ENCODE results near the gene ERICH4.
"Not testable (repeated sequence)": the region's sequence is repeated elsewhere in the genome, so short reads cannot be mapped to it uniquely, and the experiment has no call there.

Gene ERICH4

DNA sequence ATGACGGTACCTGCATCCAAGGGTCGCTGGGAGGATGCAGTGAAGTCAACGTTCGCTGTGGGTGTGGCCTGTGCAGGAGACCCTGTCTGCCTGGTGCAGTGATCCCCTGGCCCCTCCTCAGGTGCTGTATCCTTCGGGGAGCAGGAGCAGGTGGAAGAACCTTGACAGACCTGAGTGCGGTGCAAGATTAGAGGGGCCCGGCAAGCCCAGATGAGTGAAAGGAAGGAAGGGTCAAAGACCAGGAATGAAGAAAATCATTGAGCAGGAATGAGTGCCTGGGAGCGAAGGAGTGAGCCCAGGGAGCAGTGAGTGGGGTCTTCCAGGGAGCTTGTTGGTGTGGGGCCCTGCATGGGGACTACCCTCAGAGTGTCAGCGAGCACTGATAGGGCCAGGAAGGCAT, 28.5 kb upstream of the ERICH4 start:
- DNase-seq (ENCODE audit: low spot score), result no peak

DNA sequence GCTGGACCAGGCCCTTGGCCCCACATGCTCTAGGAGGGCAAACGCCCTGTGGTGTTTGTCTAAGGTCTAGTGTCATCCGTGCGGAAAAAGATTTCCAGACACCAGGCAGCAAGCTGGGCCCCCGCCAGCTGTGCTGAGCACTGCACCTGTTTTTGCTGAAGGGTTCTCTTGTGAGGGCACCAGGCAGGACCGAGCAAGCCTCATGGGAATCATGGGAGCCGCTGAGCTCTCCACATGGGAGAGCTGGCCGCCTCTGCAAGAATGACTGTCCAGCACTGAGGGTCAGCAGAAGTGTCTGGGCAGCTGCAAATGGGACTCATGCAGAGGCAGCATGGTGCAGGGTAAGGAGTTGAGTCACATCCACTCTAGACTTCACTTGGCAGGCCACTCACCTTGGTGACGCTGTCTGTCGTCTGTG, 27.8 kb upstream of the ERICH4 start:
- DNase-seq (ENCODE audit: low spot score), result no peak

DNA sequence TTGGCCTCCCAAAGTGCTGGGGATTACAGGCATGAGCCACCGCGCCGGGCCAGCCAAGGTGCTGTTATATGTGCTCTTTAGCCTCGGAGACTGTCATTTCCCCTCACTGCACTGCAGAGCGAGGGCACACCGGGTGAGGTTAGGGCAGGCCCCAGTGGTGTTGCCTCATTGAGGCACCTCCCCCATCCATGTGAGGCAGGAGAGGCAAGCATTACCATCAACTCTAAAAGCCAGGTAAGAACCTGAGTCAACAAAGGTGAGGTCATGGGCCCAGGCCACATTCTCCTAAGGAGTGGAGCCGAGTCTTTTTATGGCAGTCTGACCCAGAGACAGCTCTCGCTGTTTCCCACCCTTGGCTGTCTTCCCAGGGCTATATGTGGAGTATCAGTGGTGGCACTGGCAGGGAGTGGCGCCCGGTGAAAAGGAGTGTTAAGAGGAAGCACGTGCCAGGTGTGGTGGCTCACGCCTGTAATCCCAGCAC, 26.7 kb upstream of the ERICH4 start:
- DNase-seq (ENCODE audit: low spot score), result no peak

DNA sequence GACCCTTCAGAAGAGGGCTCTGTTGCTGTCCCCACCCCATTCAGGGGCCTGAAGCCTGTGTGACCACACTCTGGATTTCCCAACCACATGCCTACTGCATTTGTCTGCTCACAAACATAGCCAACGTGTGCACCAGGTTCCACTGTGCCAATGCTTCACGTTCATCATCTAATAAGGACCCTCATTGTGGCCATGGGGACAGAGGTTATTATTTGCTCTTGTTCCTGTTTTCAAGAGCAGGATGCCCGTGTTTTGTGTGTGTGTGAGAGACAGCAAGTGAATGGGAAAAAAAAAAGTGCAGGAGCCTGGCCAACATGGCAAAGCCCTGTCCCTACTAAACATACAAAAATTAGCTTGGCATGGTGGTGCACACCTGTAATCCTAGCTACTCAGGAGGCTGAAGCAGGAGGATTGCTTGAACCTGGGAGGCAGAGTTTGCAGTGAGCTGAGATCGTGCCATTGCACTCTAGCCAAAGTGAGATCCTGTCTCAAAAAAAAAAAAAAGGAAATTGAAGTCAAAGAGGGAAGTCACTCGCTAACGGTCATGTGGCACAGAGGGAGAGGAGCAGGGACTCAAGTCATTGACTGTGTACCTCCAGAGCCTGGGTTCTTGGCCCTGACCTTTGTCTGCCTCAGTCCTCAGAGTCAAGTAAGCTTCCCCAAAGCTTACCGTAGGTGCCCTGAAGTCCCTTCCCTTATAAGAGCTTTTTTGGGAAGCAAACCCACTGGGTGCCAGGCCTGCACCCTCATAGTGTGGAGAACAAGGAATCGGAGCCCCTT, 22.7 kb upstream of the ERICH4 start:
- DNase-seq (ENCODE audit: low spot score), result no peak

DNA sequence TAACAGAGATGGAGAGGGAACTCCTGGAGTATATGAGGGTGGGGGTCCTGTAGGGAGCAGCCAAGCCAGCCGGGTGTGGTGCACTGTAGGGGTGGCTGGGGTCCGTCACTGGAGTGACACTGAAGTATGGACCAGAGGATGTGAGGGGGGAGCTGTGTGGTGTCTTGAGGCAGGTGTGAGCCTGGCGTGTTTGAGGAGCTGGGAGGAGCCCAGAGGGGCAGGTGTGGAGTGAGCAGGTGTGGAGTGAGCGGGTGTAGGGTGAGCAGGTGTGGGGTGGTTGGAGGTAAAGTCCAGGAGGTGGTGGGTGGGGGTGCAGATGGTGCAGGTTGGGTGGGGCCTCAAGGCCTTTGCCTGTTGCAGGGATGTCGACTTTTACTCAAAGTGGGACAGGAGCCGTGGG, 21.6 kb upstream of the ERICH4 start:
- no peak for DNase-seq (ENCODE audit: low spot score)

DNA sequence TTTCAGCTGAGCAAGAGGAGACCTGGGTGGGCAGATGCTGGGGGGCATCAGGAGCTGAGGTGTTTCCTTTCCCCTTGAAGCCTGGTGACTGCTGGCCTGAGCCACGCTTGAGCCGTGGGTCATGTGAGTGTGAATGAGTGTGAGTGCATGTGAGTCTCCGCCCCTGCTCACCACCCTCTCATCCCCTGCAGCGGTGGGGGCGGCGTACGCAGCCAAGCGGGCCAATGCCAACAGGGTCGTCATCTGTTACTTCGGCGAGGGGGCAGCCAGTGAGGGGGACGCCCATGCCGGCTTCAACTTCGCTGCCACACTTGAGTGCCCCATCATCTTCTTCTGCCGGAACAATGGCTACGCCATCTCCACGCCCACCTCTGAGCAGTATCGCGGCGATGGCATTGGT, 21.0 kb upstream of the ERICH4 start:
- DNase-seq (ENCODE audit: low spot score), result no peak

DNA sequence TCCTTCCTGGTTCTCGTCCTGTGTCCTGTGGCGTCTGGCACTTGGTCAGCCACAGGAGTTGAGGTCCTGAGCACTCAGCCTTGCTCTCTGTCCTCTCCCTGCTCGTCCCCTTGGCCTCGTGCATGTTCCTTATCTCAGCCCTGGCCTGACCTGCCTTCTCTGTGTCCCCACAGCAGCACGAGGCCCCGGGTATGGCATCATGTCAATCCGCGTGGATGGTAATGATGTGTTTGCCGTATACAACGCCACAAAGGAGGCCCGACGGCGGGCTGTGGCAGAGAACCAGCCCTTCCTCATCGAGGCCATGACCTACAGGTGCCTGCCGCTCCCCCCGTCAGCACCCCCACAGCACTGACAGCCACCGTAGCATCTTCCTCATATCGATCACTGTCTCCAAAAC, 20.5 kb upstream of the ERICH4 start:
- DNase-seq (ENCODE audit: low spot score), result no peak

DNA sequence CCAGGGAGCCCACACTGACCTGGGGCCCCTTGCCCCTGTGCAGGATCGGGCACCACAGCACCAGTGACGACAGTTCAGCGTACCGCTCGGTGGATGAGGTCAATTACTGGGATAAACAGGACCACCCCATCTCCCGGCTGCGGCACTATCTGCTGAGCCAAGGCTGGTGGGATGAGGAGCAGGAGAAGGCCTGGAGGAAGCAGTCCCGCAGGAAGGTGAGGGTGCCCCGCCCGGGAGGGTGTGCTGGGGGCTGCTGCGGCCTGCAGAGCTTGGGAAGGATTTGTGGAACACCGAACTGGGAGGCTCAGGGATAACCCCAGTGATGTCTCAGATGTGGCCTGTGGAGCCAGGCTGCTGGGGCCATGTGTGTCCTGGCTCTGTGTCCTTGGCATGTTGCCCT, 20.0 kb upstream of the ERICH4 start:
- DNase-seq (ENCODE audit: low spot score), result no peak

DNA sequence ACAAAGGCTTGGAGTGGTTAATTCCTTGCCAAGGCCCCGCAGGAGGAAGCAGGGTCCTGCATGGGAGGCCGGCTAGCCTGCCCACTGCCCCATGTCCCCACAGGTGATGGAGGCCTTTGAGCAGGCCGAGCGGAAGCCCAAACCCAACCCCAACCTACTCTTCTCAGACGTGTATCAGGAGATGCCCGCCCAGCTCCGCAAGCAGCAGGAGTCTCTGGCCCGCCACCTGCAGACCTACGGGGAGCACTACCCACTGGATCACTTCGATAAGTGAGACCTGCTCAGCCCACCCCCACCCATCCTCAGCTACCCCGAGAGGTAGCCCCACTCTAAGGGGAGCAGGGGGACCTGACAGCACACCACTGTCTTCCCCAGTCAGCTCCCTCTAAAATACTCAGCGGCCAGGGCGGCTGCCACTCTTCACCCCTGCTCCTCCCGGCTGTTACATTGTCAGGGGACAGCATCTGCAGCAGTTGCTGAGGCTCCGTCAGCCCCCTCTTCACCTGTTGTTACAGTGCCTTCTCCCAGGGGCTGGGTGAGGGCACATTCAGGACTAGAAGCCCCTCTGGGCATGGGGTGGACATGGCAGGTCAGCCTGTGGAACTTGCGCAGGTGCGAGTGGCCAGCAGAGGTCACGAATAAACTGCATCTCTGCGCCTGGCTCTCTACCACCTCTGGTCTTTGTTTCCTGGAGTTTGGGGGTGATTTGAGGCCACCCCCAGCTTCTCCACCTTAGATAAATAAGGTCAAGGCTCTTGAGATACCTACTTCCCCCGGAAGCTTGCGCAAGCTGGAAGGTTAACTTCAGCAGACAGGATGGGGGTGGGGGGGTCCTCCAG, 18.4 kb upstream of the ERICH4 start:
- DNase-seq (ENCODE audit: low spot score), result no peak

DNA sequence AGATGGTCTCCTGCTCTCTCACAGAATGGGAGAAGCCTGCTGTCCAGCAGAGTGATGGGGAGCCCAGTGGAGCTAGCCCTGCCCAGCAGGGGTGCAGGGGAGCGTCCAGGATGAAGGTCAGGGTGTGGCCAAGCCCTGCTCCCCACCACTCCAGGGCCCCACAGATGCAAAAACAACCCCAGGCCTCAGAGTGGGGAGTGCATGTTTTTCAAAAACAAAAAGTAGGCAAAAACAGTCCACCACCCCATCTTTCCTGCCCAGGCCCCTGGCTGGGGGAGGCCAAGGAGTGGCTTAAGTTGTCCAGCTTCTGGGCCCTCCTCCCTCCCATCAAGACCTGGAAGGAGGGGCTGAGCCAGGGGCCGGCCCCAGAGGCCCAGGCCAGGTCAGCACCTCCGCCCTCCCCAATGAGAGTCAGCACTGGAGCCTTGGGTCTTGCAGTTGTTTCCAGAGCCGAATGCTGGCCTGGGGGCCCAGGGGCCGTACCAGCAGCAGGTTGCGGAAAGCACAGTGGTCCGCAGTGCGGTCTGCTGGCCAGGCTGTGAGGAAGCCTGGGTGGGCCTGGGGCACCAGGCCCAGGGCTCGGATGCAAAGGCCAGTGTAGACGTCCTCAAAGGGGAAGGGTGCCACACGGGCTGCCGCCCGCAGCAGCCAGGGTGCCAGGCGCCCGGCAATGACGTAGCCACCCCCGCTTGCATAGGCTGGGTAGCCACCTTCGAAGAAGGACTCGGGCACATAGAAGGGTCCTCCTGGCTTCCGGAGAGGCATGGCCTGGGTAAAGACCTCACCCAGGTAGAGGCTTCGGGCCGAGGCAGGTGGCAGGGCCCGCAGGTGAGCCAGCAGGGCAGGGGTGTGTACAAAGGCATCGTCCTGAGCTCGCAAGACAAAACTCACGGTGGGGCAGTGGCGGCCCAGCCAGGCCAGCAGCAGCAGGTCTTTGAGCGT, 17.5 kb upstream of the ERICH4 start:
- DNase-seq (ENCODE audit: low spot score), result no peak

DNA sequence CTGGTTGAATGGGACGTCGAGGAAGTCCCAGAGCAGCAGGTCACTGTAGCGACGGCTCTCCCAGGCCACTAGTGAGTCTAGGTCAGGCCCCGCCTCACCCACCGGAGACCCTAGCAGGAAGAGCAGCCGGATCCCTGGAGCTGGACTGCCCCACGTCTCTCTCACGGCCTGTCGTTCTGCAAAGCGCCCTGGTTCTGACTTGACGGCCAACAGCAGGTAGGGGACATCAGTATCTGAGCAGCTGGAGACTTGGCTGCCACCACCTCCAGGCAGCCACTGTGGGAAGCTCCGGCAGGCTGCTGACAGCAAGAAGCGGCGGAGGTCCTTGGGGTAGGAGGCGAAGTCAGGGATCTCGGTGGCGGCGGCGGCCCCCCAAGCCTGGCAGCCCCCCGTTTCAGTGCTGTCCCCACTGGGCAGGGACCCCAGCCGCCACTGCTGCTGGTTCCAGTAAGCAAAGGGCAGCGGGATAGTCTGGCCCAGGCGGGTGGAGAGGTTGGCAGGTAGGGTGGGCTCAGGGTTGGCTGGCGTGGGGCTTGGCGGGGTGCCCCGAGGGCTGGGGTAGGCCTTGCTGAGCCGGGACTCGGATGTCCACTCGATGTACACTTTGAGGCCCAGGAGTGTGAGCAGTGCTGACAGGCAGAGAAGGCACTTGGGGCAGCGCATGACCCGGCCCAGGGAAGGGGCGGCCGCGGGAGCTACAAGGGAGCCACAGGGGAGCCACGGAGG, 16.7 kb upstream of the ERICH4 start:
- no peak for DNase-seq (ENCODE audit: low spot score)

DNA sequence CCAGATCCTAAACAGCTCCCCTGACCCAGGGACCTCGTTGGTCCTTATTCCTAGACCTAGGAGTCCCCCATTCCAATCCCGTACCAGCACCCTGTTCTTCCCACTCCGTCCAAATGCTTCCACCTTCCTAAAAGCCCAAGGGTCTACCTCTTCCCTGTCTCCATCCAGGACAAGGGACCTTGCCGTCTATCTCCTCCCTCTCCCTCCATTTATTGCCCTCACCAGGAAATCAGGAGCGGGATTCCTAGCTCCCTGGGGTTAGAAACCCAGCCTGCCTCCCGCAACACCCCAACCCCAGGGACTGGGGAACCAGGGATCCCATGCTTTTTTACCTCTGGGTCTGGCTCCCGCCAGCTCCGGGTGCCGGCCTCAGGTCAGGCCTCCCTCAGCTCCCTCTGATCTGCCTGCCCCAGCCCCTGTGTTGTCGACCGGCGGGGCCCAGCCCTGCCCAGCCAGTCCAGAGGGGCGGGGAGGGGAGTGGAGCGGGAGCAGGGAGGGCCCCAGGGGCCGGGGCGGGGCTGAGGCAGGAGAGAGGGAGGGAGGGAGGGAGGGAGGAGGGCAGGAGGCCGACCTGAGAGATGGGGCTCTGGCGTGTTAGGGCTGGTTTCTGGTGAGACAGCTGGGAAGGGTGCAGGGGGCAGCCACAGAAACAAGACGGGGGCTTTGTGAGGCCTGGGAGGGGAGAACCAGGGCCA, 15.9 kb upstream of the ERICH4 start, which contains the start of gene B3GNT8:
B3GNT8 (minus strand) TSS at position 423 of the 695 bp plus-strand sequence. CDS start 596 bp downstream, outside the sequence.
- no peak for DNase-seq (ENCODE audit: low spot score)

DNA sequence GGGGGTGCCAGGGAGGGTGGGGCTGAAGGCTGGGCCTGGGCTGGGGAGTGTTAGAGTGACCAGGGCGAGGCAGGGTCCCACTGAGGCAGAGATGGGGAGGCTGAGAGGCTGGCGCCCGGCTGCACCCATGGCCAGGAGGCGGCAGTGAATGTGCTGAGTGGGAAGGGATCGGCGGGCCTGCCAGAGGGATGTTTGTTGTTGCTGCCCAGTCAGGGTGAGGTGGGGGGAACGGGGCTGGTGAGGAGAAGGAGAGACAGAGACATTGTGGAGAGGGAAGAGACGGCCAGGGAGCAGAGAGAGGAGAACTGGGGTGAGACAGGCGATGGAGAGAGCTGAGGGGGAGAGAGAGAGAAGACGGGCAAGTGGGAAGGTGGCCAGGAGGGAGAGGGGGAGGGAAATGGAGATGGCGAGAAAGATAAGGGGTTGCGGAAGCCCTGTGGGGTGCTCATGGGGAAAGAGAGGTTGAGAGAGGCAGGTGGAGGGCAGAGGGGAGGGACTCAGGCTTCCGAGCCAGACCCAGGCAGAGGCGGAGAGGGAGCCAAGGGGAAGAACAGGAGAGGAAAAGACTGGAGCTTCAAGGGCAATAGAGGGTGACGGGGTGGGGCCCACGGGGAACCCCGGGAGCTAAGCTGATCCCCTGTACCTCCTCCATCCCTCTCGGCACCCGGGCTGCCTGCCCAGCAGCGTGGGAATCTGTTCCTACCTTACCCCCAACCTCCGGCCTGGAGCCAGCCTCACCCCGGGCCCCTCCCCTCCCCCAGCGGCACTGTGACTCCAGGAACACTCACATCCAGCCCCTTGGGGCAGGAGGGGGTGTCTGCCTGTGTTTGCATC, 15.1 kb upstream of the ERICH4 start:
- DNase-seq (ENCODE audit: low spot score), result no peak

DNA sequence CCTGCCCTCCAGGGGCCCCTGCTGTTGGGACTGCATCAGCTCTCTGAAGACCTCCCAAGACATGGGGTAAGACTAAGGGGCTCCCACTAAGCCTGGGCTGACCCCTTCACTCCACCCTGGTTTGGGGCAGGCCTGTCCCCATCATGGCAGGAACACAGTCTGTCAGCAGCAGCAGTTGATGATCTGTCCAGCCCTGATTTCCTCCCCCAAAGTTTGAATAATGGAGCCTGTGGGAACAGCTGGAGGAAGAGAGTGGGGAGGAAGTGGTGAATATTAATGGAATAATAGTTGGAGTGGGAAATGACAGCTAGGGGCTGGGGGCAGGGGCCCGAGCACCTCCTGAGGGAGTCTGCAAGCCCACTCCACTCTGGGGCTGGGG, 14.5 kb upstream of the ERICH4 start:
- DNase-seq (ENCODE audit: low spot score), result no peak

DNA sequence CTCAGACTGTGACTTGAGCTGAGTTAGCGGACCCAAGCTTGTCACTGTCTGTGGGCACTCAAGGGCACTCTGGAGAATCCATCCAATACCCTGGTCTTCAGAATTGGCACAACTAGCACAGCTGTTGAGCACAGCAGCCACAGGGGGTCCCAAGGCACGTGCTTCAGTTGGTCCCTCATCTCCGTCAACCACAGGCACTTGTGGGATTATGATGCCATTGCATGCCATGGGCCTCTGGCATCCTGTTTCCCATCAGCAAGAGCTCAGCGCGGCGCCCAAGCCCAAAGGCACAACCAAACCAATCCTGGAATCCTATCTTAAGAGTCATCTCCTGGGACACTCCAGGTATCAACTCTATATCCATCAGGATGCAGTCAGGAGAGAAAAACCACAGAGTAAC, 12.0 kb upstream of the ERICH4 start:
- DNase-seq (ENCODE audit: low spot score), result no peak

DNA sequence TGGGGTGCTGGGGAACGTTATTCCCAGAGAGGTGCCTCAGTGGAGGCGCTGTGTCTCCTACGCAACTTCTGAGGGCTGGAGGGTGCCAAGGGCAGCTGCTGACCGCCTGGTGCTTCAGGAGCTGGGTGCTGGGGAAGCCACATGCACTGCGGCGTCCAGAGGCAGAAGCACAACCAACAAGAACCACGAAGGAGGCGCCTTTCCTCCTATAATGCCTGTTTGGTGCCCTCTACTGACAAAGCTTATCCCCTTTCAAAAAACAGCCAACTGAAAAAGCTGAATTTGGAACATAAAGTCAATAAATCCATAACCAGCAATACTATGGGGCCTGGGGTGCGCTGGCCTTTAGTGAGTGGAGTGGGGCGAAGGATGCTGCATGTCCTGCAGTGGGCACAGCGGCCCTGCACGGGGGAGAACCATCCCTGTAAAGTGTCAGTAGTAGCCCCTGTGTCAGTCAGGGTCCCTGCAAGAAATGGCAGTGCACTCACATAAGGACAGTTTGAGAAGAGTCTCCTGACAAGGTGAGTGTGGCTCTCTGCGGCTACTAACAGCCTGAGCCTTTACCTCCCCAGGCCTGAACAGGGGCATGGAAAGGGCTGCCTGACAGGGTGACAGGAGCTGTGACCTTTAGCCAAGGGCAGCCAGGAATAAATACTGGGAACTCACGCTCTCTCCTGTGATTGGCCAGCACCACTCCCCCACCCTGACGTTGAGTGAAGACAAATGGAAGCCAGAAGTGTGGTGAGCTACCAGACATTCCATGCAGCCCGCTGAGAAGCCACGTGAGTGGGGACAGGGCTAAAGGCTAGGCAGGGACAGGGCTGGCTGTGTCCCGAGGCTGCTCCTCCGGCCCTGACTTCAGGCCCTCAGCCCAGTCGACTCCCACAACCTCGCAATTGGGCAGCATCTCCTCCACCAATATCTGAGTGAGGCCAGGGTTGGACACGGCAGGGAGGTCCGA, 11.2 kb upstream of the ERICH4 start:
- no peak for DNase-seq (ENCODE audit: low spot score)

DNA sequence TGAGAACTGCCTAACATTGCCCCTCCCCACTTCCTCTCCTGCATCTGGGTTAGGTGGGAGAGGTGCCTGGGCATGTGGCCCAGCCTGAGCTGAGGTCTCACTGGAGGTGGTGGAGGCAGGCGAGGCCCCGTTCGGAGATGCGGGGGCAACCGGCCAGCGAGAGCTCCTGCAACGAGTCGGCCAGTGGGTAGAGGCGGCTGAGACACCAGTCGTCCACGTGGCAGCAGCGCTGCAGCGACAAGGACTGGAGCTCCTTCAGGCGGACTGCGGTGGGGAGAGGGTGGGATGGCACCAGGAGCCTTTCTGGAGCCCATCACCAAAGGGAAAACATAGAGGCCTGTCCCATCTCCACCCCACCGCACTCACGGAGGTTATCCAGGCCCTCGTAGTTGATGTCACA, 9.8 kb upstream of the ERICH4 start:
- DNase-seq (ENCODE audit: low spot score), result no peak

DNA sequence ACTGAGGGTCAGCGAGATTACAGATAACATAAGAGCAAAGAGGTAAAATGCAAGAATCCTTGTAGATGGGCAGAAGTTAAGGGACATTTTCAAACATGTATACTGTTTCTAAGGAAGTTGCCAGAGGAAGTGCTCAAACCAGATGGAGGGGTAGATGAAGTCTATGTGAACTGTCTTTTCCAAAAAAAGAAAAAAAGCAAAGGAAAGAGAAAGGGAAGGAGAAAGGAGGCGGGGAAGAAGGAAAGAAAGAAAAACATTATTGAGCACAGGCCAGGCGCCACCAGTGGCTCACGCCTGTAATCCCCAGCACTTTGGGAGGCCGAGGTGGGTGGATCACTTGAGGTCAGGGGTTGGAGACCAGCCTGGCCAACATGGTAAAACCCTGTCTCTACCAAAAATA, 8.5 kb upstream of the ERICH4 start:
- no peak for DNase-seq (ENCODE audit: low spot score)

DNA sequence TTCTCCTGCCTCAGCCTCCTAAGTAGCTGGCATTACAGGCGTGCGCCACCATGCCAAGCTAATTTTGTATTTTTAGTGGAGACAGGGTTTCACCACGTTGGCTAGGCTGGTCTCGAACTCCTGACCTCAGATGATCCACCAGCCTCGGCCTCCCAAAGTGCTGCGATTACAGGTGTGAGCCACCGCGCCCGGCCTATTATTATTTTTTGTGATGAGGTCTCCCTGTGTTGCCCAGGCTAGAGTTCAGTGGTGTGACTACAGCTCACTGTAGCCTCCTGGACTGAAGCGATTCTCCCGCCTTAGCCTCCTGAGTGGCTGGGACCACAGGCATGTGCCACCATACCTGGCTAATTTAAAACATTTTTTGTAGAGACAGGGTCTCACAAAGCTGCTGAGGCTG, 7.6 kb upstream of the ERICH4 start:
- DNase-seq (ENCODE audit: low spot score), result not testable (repeated sequence)

Measured in kidney capillary endothelial cell (primary cell).